ENCODE measurements around the gene SH2D3C.

- TF ChIP-seq, protein P1, sequence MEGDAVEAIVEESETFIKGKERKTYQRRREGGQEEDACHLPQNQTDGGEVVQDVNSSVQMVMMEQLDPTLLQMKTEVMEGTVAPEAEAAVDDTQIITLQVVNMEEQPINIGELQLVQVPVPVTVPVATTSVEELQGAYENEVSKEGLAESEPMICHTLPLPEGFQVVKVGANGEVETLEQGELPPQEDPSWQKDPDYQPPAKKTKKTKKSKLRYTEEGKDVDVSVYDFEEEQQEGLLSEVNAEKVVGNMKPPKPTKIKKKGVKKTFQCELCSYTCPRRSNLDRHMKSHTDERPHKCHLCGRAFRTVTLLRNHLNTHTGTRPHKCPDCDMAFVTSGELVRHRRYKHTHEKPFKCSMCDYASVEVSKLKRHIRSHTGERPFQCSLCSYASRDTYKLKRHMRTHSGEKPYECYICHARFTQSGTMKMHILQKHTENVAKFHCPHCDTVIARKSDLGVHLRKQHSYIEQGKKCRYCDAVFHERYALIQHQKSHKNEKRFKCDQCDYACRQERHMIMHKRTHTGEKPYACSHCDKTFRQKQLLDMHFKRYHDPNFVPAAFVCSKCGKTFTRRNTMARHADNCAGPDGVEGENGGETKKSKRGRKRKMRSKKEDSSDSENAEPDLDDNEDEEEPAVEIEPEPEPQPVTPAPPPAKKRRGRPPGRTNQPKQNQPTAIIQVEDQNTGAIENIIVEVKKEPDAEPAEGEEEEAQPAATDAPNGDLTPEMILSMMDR (conservative IDR thresholded peaks at IDR 0.05; ENCODE audit: low read depth, low read length): no peak
- TF ChIP-seq FOS (IDR thresholded peaks at IDR 0.05; ENCODE audit: low read depth, low read length) (no peak), RFX5 (IDR thresholded peaks at IDR 0.05; ENCODE audit: low read depth, low read length) (no peak), MAFK (IDR thresholded peaks at IDR 0.05; ENCODE audit: low read depth, low read length) (no peak), RAD21 (IDR thresholded peaks at IDR 0.05; ENCODE audit: low read length) (no peak), POLR2A (IDR thresholded peaks at IDR 0.05; ENCODE audit: low read depth, low read length) (no peak), CEBPB (IDR thresholded peaks at IDR 0.05; ENCODE audit: low read depth, low read length) (no peak), MXI1 (IDR thresholded peaks at IDR 0.05; ENCODE audit: borderline replicate concordance, low read depth, low read length) (no peak), USF2 (IDR thresholded peaks at IDR 0.05; ENCODE audit: low read depth, low read length) (no peak), SMC3 (IDR thresholded peaks at IDR 0.05; ENCODE audit: low read depth, low read length) (no peak)
Measured at GRCh38 chr9:127793093-127793708, 14.7 kb upstream of the SH2D3C start.

All from IMR-90 (cell line).